ENCODE data around the gene GEN1. TPM values are rescaled to one million over a fixed set of nuclear protein-coding genes. Genes with fewer than 3 reads are reported as not detected.

Gene GEN1
- total and polyA plus RNA-seq, 10 donors: 4.3 to 22.0 (median 16.6) TPM

DNA sequence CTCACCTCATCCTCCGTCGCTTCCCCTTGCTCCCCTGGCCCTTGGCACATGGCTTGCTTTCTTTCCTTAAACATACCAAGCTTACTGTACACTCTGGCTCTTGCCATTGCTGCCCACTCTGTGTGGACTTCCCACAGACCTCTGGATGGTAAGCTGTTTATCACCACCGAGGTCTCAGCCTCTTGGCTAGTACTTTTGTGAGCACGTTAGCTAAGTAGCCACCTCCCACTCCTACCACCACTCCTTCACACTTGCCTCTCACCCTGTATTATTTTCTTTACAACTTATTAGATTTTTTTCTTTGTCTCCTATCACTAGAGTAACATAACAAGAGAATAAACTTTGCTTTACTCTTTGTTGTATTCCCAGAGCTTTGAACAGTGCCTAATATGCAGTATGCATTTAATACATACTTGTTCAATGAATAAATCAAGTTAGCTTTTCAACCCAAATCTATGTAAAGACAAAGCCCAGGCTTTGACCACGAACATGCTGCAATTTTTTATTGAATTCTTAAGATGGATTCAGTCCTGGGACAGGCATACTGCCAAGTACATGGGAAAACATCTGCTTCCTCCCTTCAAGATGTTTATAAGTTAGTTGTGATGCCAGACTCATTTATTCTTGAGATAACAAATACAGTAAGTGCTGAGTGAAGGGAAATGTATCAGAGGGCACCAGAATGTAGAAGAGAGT is 37.3 kb downstream of the GEN1 start:
- 23 to 54% (median 40%) methylated on average over 5 of the region's 5 CpGs for WGBS, 5 donors
- intact Hi-C loops (cut with DNase I; ENCODE audit: low total_unique reads): no loop called here

DNA sequence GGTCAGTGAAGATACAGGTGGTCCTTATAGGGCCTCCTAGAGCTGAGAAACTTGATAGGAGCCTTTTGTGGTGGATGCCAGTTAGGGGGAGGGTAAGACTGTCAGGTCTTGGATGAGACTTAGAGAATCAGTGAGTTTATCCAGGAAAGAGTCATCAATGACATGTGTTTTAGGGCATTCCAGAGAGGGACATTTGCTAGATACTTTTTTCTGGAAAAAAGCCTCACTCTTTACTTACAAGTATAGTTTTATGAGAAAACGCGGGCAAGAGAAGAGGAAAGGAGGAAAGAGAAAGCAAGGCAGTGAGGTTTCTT is 37.8 kb downstream of the GEN1 start:
- H3K36me3 ChIP-seq: no peaks in the 10 kb centered on the region
- TF ChIP-seq POLR2A (IDR thresholded peaks at IDR 0.05): no peak
- TF ChIP-seq, protein P1, sequence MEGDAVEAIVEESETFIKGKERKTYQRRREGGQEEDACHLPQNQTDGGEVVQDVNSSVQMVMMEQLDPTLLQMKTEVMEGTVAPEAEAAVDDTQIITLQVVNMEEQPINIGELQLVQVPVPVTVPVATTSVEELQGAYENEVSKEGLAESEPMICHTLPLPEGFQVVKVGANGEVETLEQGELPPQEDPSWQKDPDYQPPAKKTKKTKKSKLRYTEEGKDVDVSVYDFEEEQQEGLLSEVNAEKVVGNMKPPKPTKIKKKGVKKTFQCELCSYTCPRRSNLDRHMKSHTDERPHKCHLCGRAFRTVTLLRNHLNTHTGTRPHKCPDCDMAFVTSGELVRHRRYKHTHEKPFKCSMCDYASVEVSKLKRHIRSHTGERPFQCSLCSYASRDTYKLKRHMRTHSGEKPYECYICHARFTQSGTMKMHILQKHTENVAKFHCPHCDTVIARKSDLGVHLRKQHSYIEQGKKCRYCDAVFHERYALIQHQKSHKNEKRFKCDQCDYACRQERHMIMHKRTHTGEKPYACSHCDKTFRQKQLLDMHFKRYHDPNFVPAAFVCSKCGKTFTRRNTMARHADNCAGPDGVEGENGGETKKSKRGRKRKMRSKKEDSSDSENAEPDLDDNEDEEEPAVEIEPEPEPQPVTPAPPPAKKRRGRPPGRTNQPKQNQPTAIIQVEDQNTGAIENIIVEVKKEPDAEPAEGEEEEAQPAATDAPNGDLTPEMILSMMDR (IDR thresholded peaks at IDR 0.05 in 8 of 11, conservative IDR thresholded peaks at IDR 0.05 in 3 of 11): no peak
- TF ChIP-seq POLR2AphosphoS5 (IDR thresholded peaks at IDR 0.05): no peak
- WGBS, 5 donors: 44 to 74% (median 70%) methylated on average over 2 of the region's 2 CpGs
- no peak for DNase-seq
- H3K4me3 ChIP-seq: no peak overlapping the region
- intact Hi-C loops (cut with DNase I; ENCODE audit: low total_unique reads): no loop called here
- H3K27me3 ChIP-seq (replicated peaks in 1 of 7): no peaks in the 10 kb centered on the region
- no peak overlapping the region for H3K27ac ChIP-seq
- H3K9me3 ChIP-seq: no peaks in the 10 kb centered on the region
- no peaks in the 10 kb centered on the region for H3K4me1 ChIP-seq

More for the DNA sequence above, 37.3 kb downstream of the GEN1 start:
- no peaks in the 10 kb centered on the region for H3K27me3 ChIP-seq (replicated peaks in 1 of 7)
- no peaks in the 10 kb centered on the region for H3K4me1 ChIP-seq
- no peak overlapping the region for H3K27ac ChIP-seq
- no peaks in the 10 kb centered on the region for H3K9me3 ChIP-seq
- no peak for DNase-seq
- H3K36me3 ChIP-seq: no peaks in the 10 kb centered on the region
- TF ChIP-seq, protein P1 (IDR thresholded peaks at IDR 0.05 in 8 of 11, conservative IDR thresholded peaks at IDR 0.05 in 3 of 11): no peak
- TF ChIP-seq POLR2AphosphoS5 (IDR thresholded peaks at IDR 0.05) (no peak), POLR2A (IDR thresholded peaks at IDR 0.05) (no peak)
- H3K4me3 ChIP-seq: no peak overlapping the region

DNA sequence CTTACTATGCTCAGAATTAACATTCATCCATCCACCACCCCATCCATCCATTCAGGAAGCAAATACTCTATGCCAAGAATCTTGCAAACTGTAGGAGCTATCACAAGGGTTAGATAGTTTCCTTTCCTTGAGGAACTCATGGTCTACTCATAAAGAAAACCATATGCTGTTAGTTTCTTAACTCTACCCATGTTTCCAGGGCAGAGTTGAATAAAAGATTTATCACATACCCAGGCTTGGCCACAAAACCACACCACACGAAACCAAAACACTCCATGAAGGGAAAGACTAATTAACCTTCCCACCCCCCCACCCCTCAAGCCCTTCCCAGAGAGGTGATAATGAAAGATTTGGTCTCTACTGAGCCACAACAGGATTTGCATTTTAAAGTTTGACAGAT is 38.6 kb downstream of the GEN1 start:
- 7 to 47% (median 23%) methylated on average over 1 of the region's 1 CpG for WGBS, 5 donors
- intact Hi-C loops (cut with DNase I; ENCODE audit: low total_unique reads): no loop called here
- TF ChIP-seq POLR2A (IDR thresholded peaks at IDR 0.05) (no peak), POLR2AphosphoS5 (IDR thresholded peaks at IDR 0.05) (no peak)
- TF ChIP-seq, protein P1 (IDR thresholded peaks at IDR 0.05 in 8 of 11, conservative IDR thresholded peaks at IDR 0.05 in 3 of 11): no peak
- H3K27me3 ChIP-seq (replicated peaks in 1 of 7): no peaks in the 10 kb centered on the region
- no peak overlapping the region for H3K27ac ChIP-seq
- H3K4me3 ChIP-seq: no peak overlapping the region
- DNase-seq: no peak
- no peaks in the 10 kb centered on the region for H3K4me1 ChIP-seq
- no peaks in the 10 kb centered on the region for H3K9me3 ChIP-seq
- no peaks in the 10 kb centered on the region for H3K36me3 ChIP-seq

DNA sequence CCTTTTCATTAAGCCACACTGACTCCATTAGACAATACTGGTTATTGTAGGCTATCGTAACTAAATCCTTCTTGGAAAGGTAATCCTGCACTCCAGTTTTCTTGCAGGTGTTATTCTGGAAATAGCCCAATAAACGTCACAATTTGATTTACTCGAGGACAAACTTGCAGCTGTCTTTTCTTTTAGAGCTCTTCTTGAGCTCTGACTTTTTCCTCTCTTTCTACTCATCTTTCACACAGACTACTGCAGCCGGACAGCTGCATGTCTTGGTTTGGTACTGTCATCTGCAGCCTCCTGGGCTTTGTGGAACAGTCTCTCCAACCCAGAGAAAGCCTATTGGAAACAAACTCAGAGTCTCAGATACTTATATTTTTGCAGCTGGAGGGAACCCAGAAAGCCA is 39.4 kb downstream of the GEN1 start:
- TF ChIP-seq, protein P1 (IDR thresholded peaks at IDR 0.05 in 8 of 11, conservative IDR thresholded peaks at IDR 0.05 in 3 of 11): no peak
- TF ChIP-seq POLR2AphosphoS5 (IDR thresholded peaks at IDR 0.05): no peak
- no peak for TF ChIP-seq POLR2A (IDR thresholded peaks at IDR 0.05)
- Histone ChIP-seq H3K4me3 (no peak overlapping the region), H3K36me3 (no peaks in the 10 kb centered on the region), H3K27me3 (replicated peaks in 1 of 7) (no peaks in the 10 kb centered on the region), H3K9me3 (no peaks in the 10 kb centered on the region), H3K4me1 (no peaks in the 10 kb centered on the region), H3K27ac (no peak overlapping the region)
- DNase-seq: no peak
- 49 to 74% (median 69%) methylated on average over 4 of the region's 4 CpGs for WGBS, 5 donors
- intact Hi-C loops (cut with DNase I; ENCODE audit: low total_unique reads): no loop called here
